Sigmoid colon (tissue), 7 donors: ENCODE results near the gene CAPN13. TPM values are rescaled to one million over a fixed set of nuclear protein-coding genes. Genes with fewer than 3 reads are reported as not detected.

ENCODE experiments used
- DNase-seq: peaks from one replicate; pipeline ENCODE4 v3.0.0-alpha.2; 2019
- H3K27ac ChIP-seq, 4 donors: fragments of 200-600 bp; sonication (generic); one replicate each; pipeline ENCODE4 v1.5.1; 2016 to 2019; ENCODE audit warnings: mild to moderate bottlenecking in 1 of 4
- H3K27me3 ChIP-seq, 3 donors: fragments of 200-600 bp; sonication (generic); one replicate each; pipeline ENCODE4 v1.5.1; 2019; ENCODE audit warnings: mild to moderate bottlenecking in 1 of 3
- H3K36me3 ChIP-seq, 4 donors: fragments of 200-600 bp; sonication (generic); one replicate each; pipeline ENCODE4 v1.5.1; 2016 to 2019
- H3K4me1 ChIP-seq, 4 donors: fragments of 200-600 bp; sonication (generic); one replicate each; pipeline ENCODE4 v1.5.1; 2017 to 2019
- H3K4me3 ChIP-seq, 4 donors: fragments of 200-600 bp; sonication (generic); one replicate each; pipeline ENCODE4 v1.5.1; 2017 to 2019; ENCODE audit warnings: mild to moderate bottlenecking in 2 of 4, moderate library complexity in 1 of 4
- H3K9me3 ChIP-seq, 4 donors: fragments of 200-600 bp in 3 of 4; sonication (generic) in 3 of 4; one replicate each; pipeline versions ENCODE4 v1.5.1 to v1.6.1; 2013 to 2019
- CTCF ChIP-seq, 4 experiments: fragments of 450-650 bp in 3 of 4; fragments of 200-600 bp in 1 of 4; IDR thresholded peaks; one replicate each; pipeline ENCODE4 v1.5.1; 2016 to 2019; ENCODE audit warnings: antibody characterized with exemption in 4 of 4, mild to moderate bottlenecking in 3 of 4, moderate library complexity in 2 of 4
- EP300 ChIP-seq, 4 donors: sonication (generic); formaldehyde crosslinking; IDR thresholded peaks; one replicate each; pipeline ENCODE4 v1.6.1; 2017; ENCODE audit warnings: antibody characterized with exemption in 4 of 4
- POLR2A ChIP-seq, 2 donors: fragments of 450-650 bp; IDR thresholded peaks; one replicate each; pipeline ENCODE4 v1.6.1; 2016; ENCODE audit warnings: antibody characterized with exemption in 2 of 2, mild to moderate bottlenecking in 2 of 2, moderate library complexity in 2 of 2
- POLR2AphosphoS5 ChIP-seq, 4 donors: sonication (generic); formaldehyde crosslinking; IDR thresholded peaks; one replicate each; pipeline ENCODE4 v1.6.1; 2017; ENCODE audit warnings: antibody characterized with exemption in 4 of 4
- WGBS, 2 donors: extraction: QIAGEN DNeasy Blood & Tissue Kit; methylation state at CpG; one replicate each; pipeline ENCODE4 v1.1.7; 2013; 5-methylcytosine and 5-hydroxymethylcytosine counted together
- intact Hi-C: fragments of 100-400 bp; cut with DNase I; formaldehyde crosslinking; loops from one replicate; pipeline ENCODE4 v1.15.1; 2023
- polyA plus RNA-seq, 3 donors: library from polyadenylated mRNA; stranded (reverse); fragments of 200-250 nt; gene quantifications; one replicate each; pipeline ENCODE4 v1.2.3, GENCODE V29; 2013
- total RNA-seq, 4 donors: library from RNA; depleted of rRNA; stranded (reverse); fragments of >200 nt; gene quantifications; one replicate each; pipeline ENCODE4 v1.1.0, GENCODE V29; 2016
- donor health status: healthy with polysubstance abuse.
- donor health status: Bipolar disorder and iron deficiency.
- donor health status: healthy.

Gene CAPN13
- total and polyA plus RNA-seq, 7 donors, result 11.4 to 17.3 (median 12.2) TPM; not detected in 4

GRCh38 chr2:30733876-30734520, 73.2 kb downstream of the CAPN13 start:
- intact Hi-C loops, result no loop called here
- Histone ChIP-seq H3K27ac (no peak overlapping the region), H3K9me3 (no peaks in the 10 kb centered on the region), H3K27me3 (no peaks in the 10 kb centered on the region), H3K4me1 (no peaks in the 10 kb centered on the region), H3K4me3 (no peak overlapping the region), H3K36me3 (no peaks in the 10 kb centered on the region)
- 91 to 93% methylated on average over 15 of the region's 15 CpGs for WGBS, 2 donors
- DNase-seq, result peak; percentile 27
- TF ChIP-seq POLR2A (IDR thresholded peaks at IDR 0.05) (no peak), EP300 (IDR thresholded peaks at IDR 0.05) (no peak), CTCF (IDR thresholded peaks at IDR 0.05) (no peak), POLR2AphosphoS5 (IDR thresholded peaks at IDR 0.05) (no peak)

- 80 to 88% methylated on average over 4 of the region's 4 CpGs for WGBS, 2 donors
- no peaks in the 10 kb centered on the region for H3K9me3 ChIP-seq
- no peaks in the 10 kb centered on the region for H3K36me3 ChIP-seq
- TF ChIP-seq EP300 (IDR thresholded peaks at IDR 0.05) (no peak), POLR2AphosphoS5 (IDR thresholded peaks at IDR 0.05) (no peak), POLR2A (IDR thresholded peaks at IDR 0.05) (no peak), CTCF (IDR thresholded peaks at IDR 0.05) (no peak)
- peak; percentile 56 for DNase-seq
- no peaks in the 10 kb centered on the region for H3K4me1 ChIP-seq
- H3K4me3 ChIP-seq, result no peak overlapping the region
- intact Hi-C loops, result no loop called here
- H3K27me3 ChIP-seq, result no peaks in the 10 kb centered on the region
- H3K27ac ChIP-seq, result no peak overlapping the region
Measured at GRCh38 chr2:30732876-30733275, 74.4 kb downstream of the CAPN13 start.

GRCh38 chr2:30732376-30732775, 74.9 kb downstream of the CAPN13 start:
- Histone ChIP-seq H3K27me3 (no peaks in the 10 kb centered on the region), H3K4me3 (no peak overlapping the region), H3K9me3 (no peaks in the 10 kb centered on the region), H3K27ac (no peak overlapping the region), H3K4me1 (no peaks in the 10 kb centered on the region), H3K36me3 (no peaks in the 10 kb centered on the region)
- intact Hi-C loops, result no loop called here
- DNase-seq, result peak; percentile 53
- 81 to 87% methylated on average over 10 of the region's 10 CpGs for WGBS, 2 donors
- no peak for TF ChIP-seq POLR2A (IDR thresholded peaks at IDR 0.05)
- no peak for TF ChIP-seq POLR2AphosphoS5 (IDR thresholded peaks at IDR 0.05)
- no peak for TF ChIP-seq EP300 (IDR thresholded peaks at IDR 0.05)
- no peak for TF ChIP-seq CTCF (IDR thresholded peaks at IDR 0.05)

GRCh38 chr2:30731706-30732105, 75.5 kb downstream of the CAPN13 start:
- H3K4me1 ChIP-seq, result no peaks in the 10 kb centered on the region
- H3K27me3 ChIP-seq, result no peaks in the 10 kb centered on the region
- no peak for TF ChIP-seq POLR2A (IDR thresholded peaks at IDR 0.05)
- TF ChIP-seq CTCF (IDR thresholded peaks at IDR 0.05), result no peak
- no peak for TF ChIP-seq POLR2AphosphoS5 (IDR thresholded peaks at IDR 0.05)
- no peak for TF ChIP-seq EP300 (IDR thresholded peaks at IDR 0.05)
- H3K36me3 ChIP-seq, result no peaks in the 10 kb centered on the region
- intact Hi-C loops, result no loop called here
- no peak overlapping the region for H3K4me3 ChIP-seq
- no peaks in the 10 kb centered on the region for H3K9me3 ChIP-seq
- 69 to 74% methylated on average over 6 of the region's 6 CpGs for WGBS, 2 donors
- H3K27ac ChIP-seq, result no peak overlapping the region
- peak; percentile 26 for DNase-seq
